ENCODE data around the gene TNFAIP1.

The TNFAIP1 gene

GRCh38 chr17:28346199-28346580 is 10.6 kb downstream of the TNFAIP1 start:
- DNase-seq (ENCODE audit: low read depth) = no peak

- DNase-seq (ENCODE audit: low read depth) = no peak
Measured at GRCh38 chr17:28346746-28347246, 11.2 kb downstream of the TNFAIP1 start.

GRCh38 chr17:28347261-28347891 is 11.8 kb downstream of the TNFAIP1 start:
- peak; percentile 79 for DNase-seq (ENCODE audit: low read depth)

- DNase-seq (ENCODE audit: low read depth) = no peak
Measured at GRCh38 chr17:28348979-28349378, 13.4 kb downstream of the TNFAIP1 start.

GRCh38 chr17:28350271-28350670 is 14.7 kb downstream of the TNFAIP1 start:
- no peak for DNase-seq (ENCODE audit: low read depth)

- DNase-seq (ENCODE audit: low read depth) = peak; percentile 92
Measured at GRCh38 chr17:28357061-28357900, 21.7 kb downstream of the TNFAIP1 start, which contains the start of gene POLDIP2. Gene POLDIP2 (minus strand): TSS chr17:28357527. CDS start chr17:28357448, 79 bp downstream.

GRCh38 chr17:28357901-28358197 is 22.3 kb downstream of the TNFAIP1 start:
- no peak for DNase-seq (ENCODE audit: low read depth)

- no peak for DNase-seq (ENCODE audit: low read depth)
Measured at GRCh38 chr17:28363186-28363585, 27.6 kb downstream of the TNFAIP1 start.

GRCh38 chr17:28363776-28364650 is 28.5 kb downstream of the TNFAIP1 start:
- DNase-seq (ENCODE audit: low read depth) = no peak

GRCh38 chr17:28364665-28365363 is 29.3 kb downstream of the TNFAIP1 start, which contains the start of gene SEBOX:
Gene SEBOX (minus strand): TSS chr17:28365199. CDS start chr17:28365151, 48 bp downstream.
- DNase-seq (ENCODE audit: low read depth) = no peak

- DNase-seq (ENCODE audit: low read depth) = no peak
Measured at GRCh38 chr17:28365487-28365886, 29.9 kb downstream of the TNFAIP1 start.

GRCh38 chr17:28366605-28367004 is 31.0 kb downstream of the TNFAIP1 start:
- no peak for DNase-seq (ENCODE audit: low read depth)

GRCh38 chr17:28367641-28368305 is 32.2 kb downstream of the TNFAIP1 start:
- DNase-seq (ENCODE audit: low read depth) = no peak

- no peak for DNase-seq (ENCODE audit: low read depth)
Measured at GRCh38 chr17:28368306-28368831, 32.8 kb downstream of the TNFAIP1 start.

GRCh38 chr17:28368915-28369683 is 33.5 kb downstream of the TNFAIP1 start:
- DNase-seq (ENCODE audit: low read depth) = no peak

- no peak for DNase-seq (ENCODE audit: low read depth)
Measured at GRCh38 chr17:28369684-28370034, 34.1 kb downstream of the TNFAIP1 start.

- DNase-seq (ENCODE audit: low read depth) = no peak
Measured at GRCh38 chr17:28370035-28370743, 34.6 kb downstream of the TNFAIP1 start, which contains the start of gene VTN. Gene VTN (minus strand): TSS chr17:28370307. CDS start chr17:28370203, 104 bp downstream.

- no peak for DNase-seq (ENCODE audit: low read depth)
Measured at GRCh38 chr17:28370744-28371103, 35.2 kb downstream of the TNFAIP1 start.

Measured in stromal cell of bone marrow (primary cell).